GM12891 (cell line): ENCODE results near the gene B3GNT3.

Source experiments
- PAX5 ChIP-seq: IDR thresholded peaks from 2 replicates; pipeline ENCODE4 v1.6.1; 2011; ENCODE audit warnings: low read length, moderate library complexity, mild to moderate bottlenecking; ENCODE audit not compliant: insufficient read depth, severe bottlenecking
- POLR2A ChIP-seq: IDR thresholded peaks from 2 replicates; pipeline ENCODE4 v1.6.1; 2011; ENCODE audit warnings: low read depth, low read length, control low read depth
- POLR2AphosphoS5 ChIP-seq: IDR thresholded peaks from 2 replicates; pipeline ENCODE4 v1.6.1; 2011; ENCODE audit warnings: low read depth, low read length, control low read depth
- SPI1 ChIP-seq: IDR thresholded peaks from 2 replicates; pipeline ENCODE4 v1.6.1; 2011; ENCODE audit warnings: low read depth, low read length, control low read depth
- TAF1 ChIP-seq: IDR thresholded peaks from 2 replicates; pipeline ENCODE4 v1.6.1; 2011; ENCODE audit warnings: low read depth, low read length, control low read depth

DNA sequence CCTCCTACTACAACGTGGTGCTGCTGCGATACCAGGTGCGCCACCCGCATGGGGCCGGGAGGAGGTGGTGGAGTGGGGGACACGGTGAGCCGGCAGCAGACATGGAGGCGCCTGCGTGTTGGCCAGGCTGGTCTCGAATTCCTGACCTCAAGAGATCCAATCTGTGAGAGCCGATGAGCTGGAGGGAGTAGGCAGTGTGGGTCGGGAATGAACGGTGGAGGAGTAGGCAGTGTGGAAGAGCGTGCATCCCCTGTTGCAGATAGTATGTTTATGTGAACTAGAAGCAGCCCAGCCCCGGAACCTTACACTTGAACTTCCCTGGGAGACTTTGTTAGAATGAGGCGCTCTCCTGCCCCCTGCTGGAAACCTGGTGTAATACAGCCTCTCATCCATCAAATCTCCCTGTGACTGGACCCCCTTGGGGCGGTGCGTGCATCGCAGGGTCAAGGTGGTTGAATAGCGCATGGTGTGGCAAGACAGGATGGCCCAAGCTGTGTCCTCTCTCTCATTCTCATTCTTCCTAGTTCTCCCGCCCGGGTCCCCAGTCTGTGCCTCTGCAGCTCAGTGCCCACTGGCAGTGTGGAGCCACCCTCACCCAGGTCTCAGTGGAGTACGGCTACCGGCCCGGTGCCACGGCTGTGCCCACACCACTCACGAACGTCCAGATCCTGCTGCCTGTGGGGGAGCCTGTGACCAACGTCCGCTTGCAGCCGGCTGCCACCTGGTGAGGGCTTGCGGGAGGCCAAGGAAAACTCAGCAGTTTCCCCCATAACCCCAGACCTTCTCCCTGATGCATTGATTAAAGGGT lies 10.5 kb upstream of the B3GNT3 start:
- TF ChIP-seq POLR2AphosphoS5 (no peak), POLR2A (no peak), PAX5 (no peak), TAF1 (no peak), SPI1 (no peak)
